ENCODE results near the gene LDLRAD3.

- TF ChIP-seq POLR2AphosphoS5 (IDR thresholded peaks at IDR 0.05) = no peak
- TF ChIP-seq POLR2A (IDR thresholded peaks at IDR 0.05) = no peak
- no peak for TF ChIP-seq CTCF (IDR thresholded peaks at IDR 0.05)
Measured at GRCh38 chr11:36151933-36152580, 208.2 kb downstream of the LDLRAD3 start.

Data from suprapubic skin (tissue), 4 donors.